Activated CD4-positive, alpha-beta T cell treated with anti-CD3 and anti-CD28 coated beads, Interleukin-2, Interleukin-6, amounts not matched to agents 100 ng/mL and 50 ng/mL, durations not matched to agents 16 hours and 8 hours (primary cell): Measurements from ENCODE around the gene SLC9A3.
"Not testable (repeated sequence)": the region's sequence is repeated elsewhere in the genome, so short reads cannot be mapped to it uniquely, and the experiment has no call there.

Experiments used
- DNase-seq: peaks from one replicate; pipeline ENCODE4 v3.0.0-alpha.2; 2020

The SLC9A3 gene

DNA sequence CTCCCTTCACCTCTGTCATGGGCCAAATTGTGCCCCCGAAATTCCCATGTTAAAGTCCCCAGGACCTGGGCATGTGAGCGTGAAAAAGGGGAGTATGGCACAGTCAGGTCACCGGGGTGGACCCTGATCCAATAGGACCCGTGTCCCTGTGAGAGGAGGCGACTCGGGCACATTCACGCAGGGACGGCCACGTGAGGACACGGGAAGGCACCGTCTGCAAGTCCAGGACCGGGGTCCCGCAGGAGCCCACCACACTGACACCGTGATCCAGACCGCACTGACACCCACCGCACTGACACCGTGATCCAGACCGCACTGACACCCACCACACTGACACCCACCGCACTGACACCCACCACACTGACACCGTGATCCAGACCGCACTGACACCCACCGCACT lies 37.7 kb downstream of the SLC9A3 start:
- not testable (repeated sequence) for DNase-seq

DNA sequence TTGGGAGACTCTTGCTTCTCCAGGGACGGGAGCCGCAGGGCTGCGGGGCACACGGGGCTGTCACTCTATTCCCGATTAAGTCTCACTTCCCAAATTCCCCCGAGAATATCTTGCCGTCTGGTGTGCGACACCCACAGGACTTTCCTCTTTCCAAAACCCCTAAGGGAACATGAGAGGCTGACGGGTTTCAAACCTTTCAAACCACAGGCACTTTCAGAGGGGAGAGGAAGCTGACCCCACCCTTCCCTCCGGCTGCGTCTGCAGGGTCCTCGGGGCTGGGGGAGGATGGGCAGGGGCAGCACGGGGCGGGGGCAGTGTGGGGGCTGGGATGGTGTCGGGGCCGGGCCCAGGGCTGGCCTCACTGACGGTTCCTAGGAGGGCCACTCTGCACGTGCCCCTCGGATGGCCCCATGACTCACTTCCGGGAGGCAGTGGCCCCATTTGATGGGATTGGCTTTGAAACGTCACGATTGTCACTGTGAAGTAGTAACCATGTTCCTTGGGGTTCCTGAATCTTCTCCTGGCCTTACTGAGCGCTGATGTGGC lies 38.2 kb downstream of the SLC9A3 start:
- no peak for DNase-seq

DNA sequence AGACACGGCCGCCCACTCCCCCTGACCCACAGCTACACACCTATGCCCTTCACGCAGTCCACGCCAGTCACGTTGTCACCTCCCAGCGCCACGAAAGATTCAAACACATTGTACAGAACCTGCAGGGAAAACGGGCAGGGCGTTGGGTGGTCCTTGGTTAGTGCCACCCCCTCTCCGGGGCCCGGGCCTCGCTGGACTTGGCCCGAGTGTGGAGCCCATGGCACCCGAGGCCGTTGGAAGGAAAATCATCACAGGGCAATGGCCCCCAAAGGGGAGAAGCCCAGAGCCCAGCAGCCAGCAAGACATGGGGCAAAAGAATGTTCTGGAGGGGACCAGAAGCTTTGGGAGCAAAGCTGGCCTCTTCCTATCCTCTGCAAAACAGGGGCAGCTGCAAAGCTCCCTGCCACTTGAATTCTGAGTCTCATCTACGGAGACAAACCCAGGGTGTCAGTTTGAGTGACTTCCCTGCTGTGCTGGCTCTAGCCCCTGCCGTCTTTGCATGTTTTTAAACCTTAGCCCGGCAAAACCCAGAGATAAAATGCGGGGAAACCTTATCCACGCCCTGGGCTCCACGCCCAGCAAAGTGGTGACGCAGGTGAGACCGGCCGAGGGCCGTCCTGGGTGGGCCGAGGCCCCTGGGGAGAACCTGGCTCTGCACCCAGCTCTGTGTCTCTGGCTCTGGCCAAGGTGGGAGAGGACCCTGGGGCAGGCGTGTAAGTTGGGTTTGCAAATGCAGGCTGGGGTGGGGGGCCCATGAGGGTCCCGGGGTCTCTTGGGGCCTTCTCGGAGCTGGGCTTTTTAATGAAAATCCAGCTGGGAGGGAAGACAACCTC lies 38.9 kb downstream of the SLC9A3 start:
- no peak for DNase-seq

DNA sequence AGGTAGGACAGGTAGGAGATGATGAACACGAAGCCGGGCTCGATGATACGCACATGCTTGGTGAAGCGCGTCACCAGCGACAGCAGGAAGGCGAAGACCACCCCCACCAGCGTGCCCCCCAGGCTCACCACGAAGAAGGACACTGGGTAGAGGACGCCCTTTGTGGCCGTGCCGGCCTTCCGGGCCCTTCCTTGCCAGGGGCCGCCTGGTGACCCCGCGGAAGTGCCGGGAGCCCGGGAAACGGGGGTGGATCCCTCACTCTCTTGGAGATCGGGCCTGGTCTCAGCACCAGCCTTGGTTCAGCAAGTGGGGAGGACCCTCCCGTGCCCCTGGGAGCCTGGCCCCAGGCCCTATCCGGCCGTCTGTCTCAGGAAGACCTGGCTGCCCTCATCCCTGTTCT lies 39.7 kb downstream of the SLC9A3 start:
- DNase-seq, result no peak

DNA sequence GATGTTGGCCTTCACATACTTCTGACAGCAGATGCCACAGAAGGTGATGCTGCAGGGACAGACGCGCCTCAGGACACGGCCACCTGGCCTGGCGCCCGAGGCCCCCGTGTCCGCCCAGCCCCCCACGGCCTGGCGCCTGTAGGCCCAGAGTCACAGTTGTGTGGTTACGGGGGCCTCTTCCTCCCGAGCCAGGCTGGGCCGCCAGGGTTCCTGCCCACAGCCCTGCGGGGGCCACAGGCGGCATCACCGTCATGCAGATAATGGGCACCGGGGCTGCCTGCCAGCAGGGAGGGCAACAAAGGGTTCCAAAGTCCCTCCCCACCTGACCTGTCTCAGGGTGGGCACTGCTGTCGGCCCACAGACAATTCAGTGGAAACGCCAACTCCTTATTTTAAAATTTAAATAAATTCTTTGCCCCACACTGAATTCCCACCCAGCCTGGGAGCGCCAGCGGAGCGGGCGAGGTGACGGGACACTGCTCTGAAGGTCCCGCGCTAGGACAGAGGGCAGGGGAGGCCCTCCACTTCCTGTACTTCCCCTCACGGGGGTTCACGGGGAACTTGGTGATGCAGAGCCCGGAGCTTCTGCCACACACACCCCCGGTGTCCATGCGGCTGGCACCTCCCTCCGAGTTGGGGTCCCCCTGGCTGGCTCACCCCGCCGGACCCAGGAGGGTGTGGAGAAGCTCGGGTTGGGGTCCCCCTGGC lies 40.7 kb downstream of the SLC9A3 start:
- DNase-seq, result no peak

DNA sequence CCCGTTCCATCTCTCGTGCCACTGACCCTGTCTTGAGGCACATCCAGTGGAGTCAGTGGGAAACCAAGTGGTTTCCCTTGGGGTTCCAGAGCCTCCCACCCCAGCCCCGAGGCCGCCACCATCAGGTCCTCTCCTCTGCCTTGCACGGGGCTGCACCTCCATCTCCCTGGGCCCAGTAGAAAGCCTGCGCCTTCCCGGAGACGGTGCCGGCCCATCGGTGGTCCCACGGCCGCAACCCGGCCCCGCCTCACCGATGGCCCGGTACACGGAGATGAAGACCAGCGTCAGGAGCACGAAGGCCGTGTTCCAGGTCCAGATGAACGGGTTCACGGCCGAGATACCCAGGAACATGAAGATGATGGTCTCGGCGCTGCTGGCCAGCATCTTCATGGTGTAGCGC lies 41.2 kb downstream of the SLC9A3 start:
- no peak for DNase-seq

DNA sequence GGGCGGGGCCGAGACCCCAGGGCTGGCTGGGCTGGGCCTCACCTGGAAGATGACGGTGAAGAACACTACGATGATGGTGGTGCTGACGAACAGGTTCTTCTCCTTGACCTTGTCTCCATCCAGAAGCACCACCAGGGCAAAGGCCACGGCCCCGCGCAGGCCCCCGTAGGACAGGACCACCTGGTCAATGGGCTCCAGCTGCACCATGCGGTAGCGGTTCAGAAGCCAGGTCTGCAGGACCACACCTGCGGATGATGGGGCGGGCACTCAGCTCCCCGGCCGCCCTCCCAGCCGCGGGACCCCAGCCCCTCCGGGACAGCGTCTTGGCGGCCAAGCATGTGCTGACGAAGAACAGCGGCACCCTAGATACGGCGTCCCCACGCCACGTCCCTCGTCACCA lies 41.7 kb downstream of the SLC9A3 start:
- DNase-seq, result no peak

DNA sequence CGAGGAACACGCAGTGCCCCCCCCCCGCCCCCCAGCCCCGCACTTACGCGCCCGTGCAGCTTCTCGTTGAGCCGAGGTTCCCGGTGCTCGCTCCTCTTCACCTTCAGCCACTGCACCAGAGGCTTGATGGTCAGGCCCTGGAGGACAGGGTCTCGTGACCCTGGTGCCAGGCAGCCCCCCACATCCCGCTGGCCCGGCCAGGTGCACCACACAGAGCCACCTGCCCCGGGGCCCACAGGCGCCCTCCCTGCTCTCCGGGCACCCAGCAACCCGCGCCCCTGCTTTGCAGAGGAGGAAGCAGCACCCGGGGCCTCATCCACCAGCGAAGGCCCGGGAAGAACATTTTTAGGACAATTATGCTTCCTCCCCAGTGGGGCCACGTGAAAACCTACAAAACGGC lies 42.2 kb downstream of the SLC9A3 start:
- no peak for DNase-seq

DNA sequence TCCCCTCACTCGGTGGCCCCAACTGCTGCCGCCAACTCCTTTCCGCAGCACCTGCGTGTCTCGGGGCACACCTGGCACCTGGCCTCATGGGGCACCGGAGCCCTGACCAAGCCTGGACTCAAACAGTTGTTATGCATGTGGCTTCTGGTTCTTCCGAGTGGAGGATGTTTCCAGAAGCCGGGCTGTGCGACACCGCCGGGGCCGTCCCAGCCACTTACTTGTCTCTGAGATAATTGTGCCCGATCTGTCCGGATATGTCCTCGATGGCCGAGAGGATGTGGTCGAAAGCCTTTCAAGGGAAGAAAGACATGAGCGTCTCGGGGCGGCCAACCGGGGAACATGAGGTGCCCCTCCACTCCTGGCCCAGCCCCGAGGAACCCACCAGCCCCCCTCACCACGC lies 42.9 kb downstream of the SLC9A3 start:
- DNase-seq, result no peak

DNA sequence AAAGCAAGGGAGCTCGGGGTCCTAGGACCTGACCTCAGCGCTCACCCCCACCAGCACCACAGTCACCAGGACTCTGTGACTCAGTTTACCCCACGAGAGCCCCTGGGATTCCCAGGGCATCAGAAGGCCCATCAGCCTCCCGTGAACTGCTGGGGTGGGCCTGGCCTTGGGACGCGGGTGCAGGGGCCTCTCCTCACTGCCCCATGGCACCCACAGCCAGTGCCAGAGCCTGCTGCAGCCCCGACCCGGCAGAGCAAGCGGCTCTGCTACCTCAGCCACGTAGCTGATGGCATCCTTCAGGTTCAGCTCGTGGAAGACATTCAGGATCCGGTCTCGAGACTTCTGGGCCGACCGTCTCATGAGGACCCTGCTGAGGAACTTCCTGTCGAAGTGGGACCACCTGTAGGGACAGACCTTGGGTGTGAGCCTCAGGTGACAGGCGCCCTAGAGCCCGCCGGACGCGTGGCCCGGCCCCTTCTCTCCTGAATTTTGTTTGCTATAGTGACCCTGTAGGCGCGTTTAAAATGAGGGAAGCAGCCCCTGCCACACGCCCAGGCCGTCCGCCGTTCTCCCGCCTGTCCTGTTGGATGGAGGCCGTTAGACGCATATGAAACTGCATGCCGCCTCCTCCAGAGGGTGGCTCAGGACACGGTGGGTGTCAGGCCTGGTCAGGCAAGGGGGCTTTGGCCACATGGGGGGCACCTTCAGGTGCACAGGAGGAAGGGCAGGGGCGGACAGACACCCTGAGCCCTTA lies 44.5 kb downstream of the SLC9A3 start:
- no peak for DNase-seq

DNA sequence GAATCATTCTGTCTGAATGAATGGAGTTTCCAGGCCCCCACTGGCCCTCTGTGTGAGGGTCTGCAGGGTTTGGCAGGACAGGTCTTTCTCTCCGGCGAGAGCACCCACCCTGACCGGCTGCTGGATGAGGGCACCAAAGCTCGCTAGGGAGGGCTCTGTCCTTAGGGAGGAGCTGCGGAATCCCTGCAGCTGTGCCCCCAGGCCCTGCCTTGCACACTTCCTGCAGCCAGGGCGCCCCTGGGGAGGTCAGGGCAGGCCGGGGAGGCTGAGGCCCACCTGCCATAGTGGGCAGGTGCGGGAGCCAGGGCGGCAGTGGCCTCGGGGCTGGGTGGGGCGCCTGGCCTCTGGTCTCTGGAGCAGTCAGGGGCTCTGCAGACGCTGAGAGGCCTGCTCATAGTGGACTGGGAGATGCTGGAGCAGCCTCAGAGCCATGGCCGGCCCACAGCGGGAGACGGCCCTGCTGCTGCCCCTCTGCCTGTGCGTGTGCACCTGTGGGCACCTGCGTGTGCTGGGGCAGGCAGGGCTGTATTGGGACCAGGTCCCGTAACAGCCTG lies 45.2 kb downstream of the SLC9A3 start:
- no peak for DNase-seq

DNA sequence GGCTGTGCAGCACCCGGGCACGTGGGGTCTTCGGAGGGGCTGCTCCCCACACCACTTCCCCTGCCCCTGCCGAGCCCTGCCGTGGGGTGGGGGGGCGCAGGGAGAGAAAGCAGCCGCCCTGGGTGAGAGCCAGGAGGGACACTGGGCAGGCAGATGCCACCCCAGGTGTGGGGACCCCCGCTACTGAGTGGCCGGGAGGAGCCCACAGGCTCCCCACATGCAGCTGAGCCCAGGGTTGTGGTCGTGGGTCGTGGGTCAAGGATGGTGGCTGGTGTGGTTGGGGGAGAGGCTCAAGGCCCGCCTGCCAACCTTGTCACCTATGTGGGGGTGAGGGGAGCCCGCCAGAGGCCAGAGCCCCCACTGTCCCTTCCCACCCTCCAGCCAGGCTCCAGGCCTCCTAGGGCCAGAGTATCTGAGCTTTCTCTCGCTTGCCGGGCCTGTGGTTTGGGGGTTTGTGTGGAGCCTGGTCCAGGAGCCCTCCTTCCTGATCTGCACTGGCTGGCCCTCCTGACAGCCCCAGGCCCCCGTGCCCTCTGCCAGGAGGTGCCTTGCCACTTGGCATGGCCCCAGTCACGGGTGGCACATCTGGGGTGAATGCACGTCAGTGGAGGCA lies 45.8 kb downstream of the SLC9A3 start:
- DNase-seq, result no peak

DNA sequence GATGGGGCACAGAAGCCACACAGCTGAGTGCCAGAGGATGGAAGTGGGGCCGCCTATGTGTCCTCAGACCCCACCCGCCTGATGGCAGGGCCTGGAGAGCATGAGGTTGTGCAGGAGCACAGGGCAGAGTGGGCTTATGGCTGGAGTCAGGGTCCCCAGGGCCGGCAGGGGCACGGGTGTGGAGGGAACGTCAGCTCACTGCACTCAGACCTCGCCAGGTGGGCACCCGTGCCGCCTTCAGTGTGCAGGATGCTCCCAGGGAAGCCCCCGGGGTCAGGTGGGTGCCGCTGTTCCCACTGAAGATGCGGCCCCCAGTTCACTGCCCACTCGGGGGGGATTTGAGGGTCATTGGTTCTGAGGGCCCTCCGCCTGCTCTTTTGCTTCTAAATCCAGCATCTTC lies 46.4 kb downstream of the SLC9A3 start:
- no peak for DNase-seq

DNA sequence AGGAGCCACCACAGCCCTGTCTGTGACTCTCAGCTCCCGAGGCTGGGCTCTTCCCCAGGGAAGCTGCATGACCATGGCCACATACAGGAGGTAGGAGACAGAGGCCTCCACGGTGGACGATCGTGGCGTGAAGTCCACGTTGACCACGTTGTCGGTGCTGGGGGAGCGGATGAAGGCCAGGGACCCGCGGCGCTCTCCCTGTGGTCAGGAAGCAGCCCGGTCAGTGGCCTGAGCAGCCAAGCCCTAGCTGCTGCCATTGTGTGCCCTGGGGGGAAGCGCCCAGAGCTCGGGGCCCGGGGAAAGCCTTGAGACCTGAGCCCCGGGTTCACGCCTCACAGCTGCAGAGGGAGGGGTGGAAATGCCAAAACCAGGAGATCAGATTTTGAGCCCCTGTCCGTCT lies 47.0 kb downstream of the SLC9A3 start:
- DNase-seq, result no peak

DNA sequence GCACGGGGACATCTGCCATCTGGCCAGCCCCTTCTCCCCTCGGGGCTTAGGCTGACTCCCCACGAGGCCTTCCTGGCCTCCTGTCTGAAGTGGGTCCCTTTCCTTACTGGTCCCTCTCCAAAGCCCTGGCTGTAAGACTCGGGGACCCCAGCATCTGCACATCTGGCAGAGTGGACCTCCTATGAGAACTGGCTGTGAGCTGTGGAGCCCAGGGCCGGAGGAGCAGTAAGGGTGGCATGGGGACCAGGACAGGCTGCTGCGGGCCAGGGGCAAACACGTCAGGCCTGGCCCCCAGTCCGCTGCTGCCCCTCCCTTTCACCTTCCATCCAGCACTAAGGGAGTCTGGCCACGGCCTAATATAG lies 47.5 kb downstream of the SLC9A3 start:
- DNase-seq, result no peak

DNA sequence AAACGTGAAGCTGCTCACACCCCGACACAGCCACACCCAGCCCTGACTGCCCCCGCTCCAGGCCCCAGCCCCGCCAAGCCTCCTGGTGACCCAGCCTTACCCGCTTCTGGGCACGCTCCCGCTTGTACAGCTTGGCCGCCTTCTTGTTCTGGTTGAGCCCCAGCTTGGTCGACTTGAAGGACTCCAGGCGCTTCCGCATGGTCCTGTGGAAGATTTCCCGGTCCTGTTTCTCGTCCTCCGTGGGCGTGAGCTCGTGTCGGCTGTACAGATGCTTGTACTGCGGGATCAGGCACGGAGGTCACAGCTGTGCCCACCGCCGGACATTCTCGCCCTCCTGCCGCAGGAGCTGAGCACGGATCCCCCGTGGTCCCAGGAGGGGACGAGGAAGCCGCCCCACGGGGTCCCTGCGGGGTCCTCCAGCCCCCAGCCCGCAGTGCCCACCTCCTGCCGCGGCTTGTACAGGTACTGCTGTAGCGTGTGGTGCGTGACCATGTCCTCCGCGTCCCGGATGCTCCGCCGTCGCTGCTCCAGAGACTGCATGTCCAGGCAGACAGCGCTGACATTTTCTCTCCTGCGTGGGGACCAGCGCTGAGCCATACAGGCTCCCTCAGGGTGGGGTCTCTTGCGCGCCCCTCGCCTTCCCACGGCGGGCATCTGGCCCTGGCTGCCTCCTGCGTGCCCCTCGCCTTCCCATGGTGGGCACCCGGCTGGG lies 48.0 kb downstream of the SLC9A3 start:
- DNase-seq, result no peak

DNA sequence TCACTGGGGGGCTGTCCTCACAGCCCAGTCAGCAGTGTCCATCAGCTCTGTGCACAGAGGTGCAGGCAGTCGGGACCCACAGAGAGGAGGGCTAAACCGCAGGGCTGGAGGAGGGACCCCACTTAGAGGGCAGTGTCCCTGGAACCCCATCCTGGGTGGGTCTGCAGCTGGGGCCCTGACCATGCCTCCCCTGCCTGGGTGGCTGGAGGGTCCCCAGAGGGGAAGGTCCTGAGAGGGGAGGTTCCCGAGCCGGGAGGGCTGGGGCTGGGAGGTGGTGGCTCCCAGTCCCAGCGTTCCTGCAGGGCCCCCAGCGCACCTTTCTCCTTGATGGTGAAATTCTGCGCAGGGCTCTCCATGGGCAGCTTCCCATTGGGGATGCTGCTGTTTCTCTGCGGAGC lies 48.5 kb downstream of the SLC9A3 start:
- no peak for DNase-seq

DNA sequence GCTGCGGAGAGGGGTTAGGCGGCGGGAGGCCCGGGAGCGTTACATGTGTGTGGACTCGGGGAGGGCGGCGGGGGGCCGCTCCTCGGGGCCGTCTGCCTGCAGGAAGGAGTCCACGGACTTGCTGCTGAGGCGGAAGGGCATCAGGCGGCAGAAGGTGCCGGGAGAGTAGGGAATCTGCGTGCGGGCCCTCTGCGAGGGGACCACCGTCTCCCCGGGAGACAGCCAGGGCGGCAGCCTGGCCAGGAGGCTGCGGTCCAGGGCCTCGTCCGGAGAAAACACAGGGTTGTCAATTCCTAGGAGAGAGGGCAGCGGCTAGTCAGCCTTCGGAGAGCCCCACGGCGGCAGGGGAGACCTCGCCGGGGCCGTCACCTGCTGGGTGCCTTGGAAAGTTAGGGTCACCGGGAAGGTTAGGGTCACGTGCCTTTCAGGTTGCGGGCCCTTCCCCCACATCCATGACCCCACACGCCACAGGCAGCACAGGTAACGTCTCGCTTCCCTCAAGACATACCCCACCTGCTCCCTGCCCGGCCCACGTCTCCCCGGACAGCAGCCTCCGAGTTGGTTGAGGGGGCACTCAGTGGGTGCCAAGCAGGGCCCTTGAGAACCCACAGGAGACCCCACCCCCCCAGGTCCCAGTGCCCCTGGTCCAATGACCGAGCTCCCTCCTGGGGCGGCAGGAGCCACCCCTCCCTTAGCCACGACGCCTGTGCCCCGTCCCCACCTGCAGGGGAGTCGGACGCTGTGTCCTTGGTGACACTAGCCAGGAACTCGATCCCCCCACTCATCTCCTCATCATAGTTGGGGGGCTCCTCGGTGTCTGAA lies 49.2 kb downstream of the SLC9A3 start:
- DNase-seq, result no peak

DNA sequence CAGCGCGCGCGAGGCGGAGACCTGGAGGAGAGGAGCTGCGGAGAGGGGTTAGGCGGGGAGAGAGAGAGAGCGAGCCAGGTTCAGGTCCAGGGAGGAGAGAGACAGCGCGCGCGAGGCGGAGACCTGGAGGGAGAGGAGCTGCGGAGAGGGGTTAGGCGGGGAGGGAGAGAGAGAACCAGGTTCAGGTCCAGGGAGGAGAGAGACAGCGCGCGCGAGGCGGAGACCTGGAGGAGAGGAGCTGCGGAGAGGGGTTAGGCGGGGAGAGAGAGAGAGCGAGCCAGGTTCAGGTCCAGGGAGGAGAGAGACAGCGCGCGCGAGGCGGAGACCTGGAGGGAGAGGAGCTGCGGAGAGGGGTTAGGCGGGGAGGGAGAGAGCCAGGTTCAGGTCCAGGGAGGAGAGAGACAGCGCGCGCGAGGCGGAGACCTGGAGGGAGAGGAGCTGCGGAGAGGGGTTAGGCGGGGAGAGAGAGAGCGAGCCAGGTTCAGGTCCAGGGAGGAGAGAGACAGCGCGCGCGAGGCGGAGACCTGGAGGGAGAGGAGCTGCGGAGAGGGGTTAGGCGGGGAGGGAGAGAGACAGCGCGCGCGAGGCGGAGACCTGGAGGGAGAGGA lies 49.9 kb downstream of the SLC9A3 start:
- not testable (repeated sequence) for DNase-seq

DNA sequence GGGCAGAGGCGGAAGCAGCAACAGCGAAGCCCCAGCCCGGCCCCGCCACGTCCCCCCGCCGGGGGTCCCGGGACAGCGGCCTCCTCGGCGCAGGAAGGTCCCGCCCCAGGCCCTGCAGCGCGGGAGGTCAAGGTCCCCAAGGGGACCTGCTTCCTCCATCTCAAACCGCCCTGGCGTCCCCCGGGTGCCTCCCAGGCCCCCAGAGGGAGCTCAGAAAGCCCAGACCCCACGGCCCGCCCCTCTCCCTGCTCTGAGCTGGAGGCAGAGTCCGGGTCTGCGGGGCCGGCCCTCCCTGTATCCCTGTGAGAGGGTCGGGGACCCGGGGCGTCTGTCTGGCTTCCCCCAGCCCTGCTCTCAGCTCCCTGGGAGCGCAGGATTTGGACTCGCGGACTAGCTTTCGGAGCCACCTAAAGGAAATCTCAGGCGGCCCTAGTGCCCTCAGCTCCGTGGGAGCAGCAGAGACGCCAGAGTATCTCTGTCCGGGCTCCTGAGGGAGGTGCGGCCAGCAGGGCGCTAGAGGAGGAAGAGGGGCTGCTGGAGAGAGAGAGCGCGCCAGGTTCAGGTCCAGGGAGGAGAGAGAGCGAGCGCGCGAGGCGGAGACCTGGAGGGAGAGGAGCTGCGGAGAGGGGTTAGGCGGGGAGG lies 50.6 kb downstream of the SLC9A3 start:
- peak; percentile 27 for DNase-seq
